Measurements from ENCODE around the gene CRYBG1.

GRCh38 chr6:106495014-106495413, 134.5 kb downstream of the CRYBG1 start:
- TF ChIP-seq, protein P1, sequence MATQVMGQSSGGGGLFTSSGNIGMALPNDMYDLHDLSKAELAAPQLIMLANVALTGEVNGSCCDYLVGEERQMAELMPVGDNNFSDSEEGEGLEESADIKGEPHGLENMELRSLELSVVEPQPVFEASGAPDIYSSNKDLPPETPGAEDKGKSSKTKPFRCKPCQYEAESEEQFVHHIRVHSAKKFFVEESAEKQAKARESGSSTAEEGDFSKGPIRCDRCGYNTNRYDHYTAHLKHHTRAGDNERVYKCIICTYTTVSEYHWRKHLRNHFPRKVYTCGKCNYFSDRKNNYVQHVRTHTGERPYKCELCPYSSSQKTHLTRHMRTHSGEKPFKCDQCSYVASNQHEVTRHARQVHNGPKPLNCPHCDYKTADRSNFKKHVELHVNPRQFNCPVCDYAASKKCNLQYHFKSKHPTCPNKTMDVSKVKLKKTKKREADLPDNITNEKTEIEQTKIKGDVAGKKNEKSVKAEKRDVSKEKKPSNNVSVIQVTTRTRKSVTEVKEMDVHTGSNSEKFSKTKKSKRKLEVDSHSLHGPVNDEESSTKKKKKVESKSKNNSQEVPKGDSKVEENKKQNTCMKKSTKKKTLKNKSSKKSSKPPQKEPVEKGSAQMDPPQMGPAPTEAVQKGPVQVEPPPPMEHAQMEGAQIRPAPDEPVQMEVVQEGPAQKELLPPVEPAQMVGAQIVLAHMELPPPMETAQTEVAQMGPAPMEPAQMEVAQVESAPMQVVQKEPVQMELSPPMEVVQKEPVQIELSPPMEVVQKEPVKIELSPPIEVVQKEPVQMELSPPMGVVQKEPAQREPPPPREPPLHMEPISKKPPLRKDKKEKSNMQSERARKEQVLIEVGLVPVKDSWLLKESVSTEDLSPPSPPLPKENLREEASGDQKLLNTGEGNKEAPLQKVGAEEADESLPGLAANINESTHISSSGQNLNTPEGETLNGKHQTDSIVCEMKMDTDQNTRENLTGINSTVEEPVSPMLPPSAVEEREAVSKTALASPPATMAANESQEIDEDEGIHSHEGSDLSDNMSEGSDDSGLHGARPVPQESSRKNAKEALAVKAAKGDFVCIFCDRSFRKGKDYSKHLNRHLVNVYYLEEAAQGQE (IDR thresholded peaks at IDR 0.05; ENCODE audit: insufficient read depth in 1 of 2, low read depth in 2 of 2, low read length in 2 of 2), result no peak
- TF ChIP-seq SIN3A (IDR thresholded peaks at IDR 0.05; ENCODE audit: borderline replicate concordance, insufficient read depth, low read length) (no peak), POLR2AphosphoS5 (IDR thresholded peaks at IDR 0.05; ENCODE audit: low read depth, low read length) (no peak)
